GM12878 (cell line): ENCODE measurements around the gene HACE1. TPM values are rescaled to one million over a fixed set of nuclear protein-coding genes. Genes with fewer than 3 reads are reported as not detected.

Experiments
- ATAC-seq: fragments of 200-7000 bp; cut with Tn5 transposase; 3 replicates; pipeline ENCODE4 v1.9.1; 2020; ENCODE audit warnings: mild to moderate bottlenecking, moderate library complexity
- BruUV-seq: library from RNA; stranded (reverse); fragments of 400-500 nt; replicated peaks from 2 replicates; lab custom pipeline; 2021; lab: Mats Ljungman, UMichigan
- CTCF ChIA-PET: fragments of 300-600 bp; sonication (Branson Sonifier 250); formaldehyde crosslinking; extraction: SDS; loops from one replicate; lab custom pipeline; 2021; ENCODE audit warnings: inconsistent platforms; lab: Yijun Ruan, JAX
- POLR2A ChIA-PET: fragments of 350-600 bp; formaldehyde crosslinking; extraction: SDS; loops from one replicate; lab custom pipeline; 2021; ENCODE audit warnings: inconsistent platforms; lab: Charles Lee
- RAD21 ChIA-PET: fragments of 300-600 bp; sonication (Branson Sonifier 250); formaldehyde crosslinking; loops from one replicate; lab custom pipeline; 2023; ENCODE audit warnings: antibody characterized with exemption; ENCODE audit not compliant: unreplicated experiment; lab: Charles Lee
- SMC1A ChIA-PET: fragments of 300-600 bp; sonication (Branson Sonifier 250); formaldehyde crosslinking; loops from one replicate; lab custom pipeline; 2023; ENCODE audit not compliant: unreplicated experiment, uncharacterized antibody; lab: Charles Lee
- DNase-seq: peaks from one replicate; pipeline ENCODE4 v3.0.0-alpha.2; 2011; ENCODE audit warnings: low read depth, low spot score
- FAIRE-seq: peaks from 3 replicates; lab custom pipeline; 2011; peaks lifted over from hg19 to GRCh38; lab: Jason Lieb, UNC
- H2AFZ ChIP-seq: 2 replicates; pipeline ENCODE4 v1.6.0; 2011; ENCODE audit warnings: low read depth, low read length, control low read depth; ENCODE audit not compliant: control insufficient read depth
- H3K27ac ChIP-seq: 2 replicates; pipeline ENCODE4 v1.5.1; 2011; ENCODE audit warnings: control low read depth; ENCODE audit not compliant: control insufficient read depth, insufficient read depth
- H3K27me3 ChIP-seq, 2 experiments: replicated peaks in 1 of 2; 2 replicates each; pipeline versions ENCODE4 v1.6.0 to v1.6.1; 2011; ENCODE audit warnings: low read length in 1 of 2; ENCODE audit not compliant: control insufficient read depth in 2 of 2, insufficient read depth in 2 of 2
- H3K36me3 ChIP-seq, 2 experiments: 2 replicates each; pipeline ENCODE4 v1.5.1; 2011; ENCODE audit warnings: low read length in 1 of 2; ENCODE audit not compliant: control insufficient read depth in 2 of 2, insufficient read depth in 2 of 2
- H3K4me1 ChIP-seq: 2 replicates; pipeline ENCODE4 v1.6.1; 2011; ENCODE audit warnings: mild to moderate bottlenecking, low read length, moderate library complexity, mixed read lengths; ENCODE audit not compliant: control insufficient read depth, insufficient read depth
- H3K4me2 ChIP-seq: 2 replicates; pipeline ENCODE4 v1.6.0; 2011; ENCODE audit warnings: control low read depth; ENCODE audit not compliant: control insufficient read depth, insufficient read depth
- H3K4me3 ChIP-seq: fragments of 200-600 bp; sonication (generic); 2 replicates; pipeline ENCODE4 v1.5.1; 2016
- H3K79me2 ChIP-seq: 2 replicates; pipeline ENCODE4 v1.6.0; 2011; ENCODE audit warnings: low read length; ENCODE audit not compliant: control insufficient read depth, insufficient read depth
- H3K9ac ChIP-seq: 2 replicates; pipeline ENCODE4 v1.8.0; 2011; ENCODE audit warnings: low read length, control low read depth, mixed read lengths; ENCODE audit not compliant: control insufficient read depth, insufficient read depth
- H3K9me3 ChIP-seq: replicated peaks from 3 replicates; pipeline ENCODE4 v1.5.1; 2011; ENCODE audit warnings: mild to moderate bottlenecking, low read length; ENCODE audit not compliant: control insufficient read depth, insufficient read depth
- H4K20me1 ChIP-seq: 2 replicates; pipeline ENCODE4 v1.6.0; 2011; ENCODE audit not compliant: control insufficient read depth, insufficient read depth
- CREB1 ChIP-seq: IDR thresholded peaks from 2 replicates; pipeline ENCODE4 v1.6.1; 2012; ENCODE audit warnings: low read depth, mild to moderate bottlenecking, inconsistent platforms
- EZH2 ChIP-seq: IDR thresholded peaks from 2 replicates; pipeline ENCODE4 v1.6.1; 2012; ENCODE audit warnings: low read depth, mild to moderate bottlenecking, control low read depth, inconsistent platforms, low read length, borderline replicate concordance; ENCODE audit not compliant: control insufficient read depth
- ZNF622 ChIP-seq: fragments of 450-650 bp; IDR thresholded peaks from 2 replicates; pipeline ENCODE4 v1.6.1; 2017; ENCODE audit warnings: mild to moderate bottlenecking, inconsistent platforms
- ZNF687 ChIP-seq: fragments of 450-650 bp; IDR thresholded peaks from 2 replicates; pipeline ENCODE4 v1.6.1; 2017; ENCODE audit warnings: mild to moderate bottlenecking, moderate library complexity
- WGBS: methylation state at CpG from one replicate; pipeline ENCODE4 v1.1.6; 2016; ENCODE audit warnings: low lambda C conversion rate; ENCODE audit not compliant: insufficient replicate concordance, insufficient coverage; ENCODE audit errors: missing lambda C conversion rate; 5-methylcytosine and 5-hydroxymethylcytosine counted together
- in situ Hi-C: fragments of 300-500 bp; cut with MboI; formaldehyde crosslinking; loops from 9 replicates; pipeline ENCODE4 v1.14.3; 2018; ENCODE audit warnings: mixed read lengths
- intact Hi-C: fragments of 100-400 bp; cut with micrococcal nuclease; formaldehyde crosslinking; loops from one replicate; pipeline ENCODE4 v1.14.2; 2022; ENCODE audit not compliant: unreplicated experiment
- polyA plus RNA-seq, 11 experiments: library from polyadenylated mRNA; depleted of rRNA in 4 of 11; unstranded in 6 of 11; stranded (reverse) in 5 of 11; fragments of >200 nt; fragmentation: Nextera tagmentation in 4 of 11; fragmentation: Illumina TruSeq in 1 of 11; extraction: Ambion mirVana in 4 of 11; extraction: Trizol in 1 of 11; gene quantifications; 1 replicate in 1 of 11; 2 replicates in 10 of 11; pipeline versions ENCODE4 v1.2.1 to v1.2.3, GENCODE V29; 2011 to 2016; ENCODE audit warnings: inconsistent platforms in 2 of 11, missing spikeins in 2 of 11, low read depth in 1 of 11
- total RNA-seq, 4 experiments: library from RNA; depleted of rRNA in 3 of 4; stranded (reverse); fragments of >200 nt in 3 of 4; fragmentation: Illumina TruSeq in 1 of 4; extraction: Trizol in 1 of 4; gene quantifications; 2 replicates each; pipeline versions ENCODE4 v1.2.1 to v1.2.3, GENCODE V29; 2013 to 2021

Gene HACE1
- total and polyA plus RNA-seq, 10 of the 15 experiments (the other 5 are each of a cell fraction or from before 2014, with no cell fraction given), result 1.6 to 16.9 (median 5.6) TPM

DNA sequence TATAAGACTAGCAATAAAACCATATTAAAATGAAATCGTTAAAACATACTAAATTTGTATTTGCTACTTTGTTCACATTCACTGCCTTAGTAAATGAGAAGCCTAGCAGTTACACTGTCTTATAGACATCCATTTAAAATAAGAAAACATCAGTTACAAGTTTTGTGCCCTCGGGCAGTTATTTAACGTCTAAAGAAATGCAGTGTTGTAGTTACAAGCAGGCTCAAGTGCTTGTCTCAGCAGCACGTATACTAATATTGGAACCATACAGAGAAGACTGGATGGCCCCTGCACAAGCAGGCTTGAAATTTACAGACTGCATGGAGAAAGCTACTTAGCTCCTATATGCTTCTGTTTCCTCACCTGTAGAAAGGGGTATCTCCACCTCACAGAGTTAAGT, 93.1 kb downstream of the HACE1 start:
- H3K4me2 ChIP-seq, result no peak overlapping the region
- CTCF ChIA-PET, result interaction anchor here (1.1 to 4.5 kb wide), 6 partner anchors 13 to 84 kb away, joined by 3 to 37 read pairs (median 4); no protein-coding TSS in a partner anchor
- in situ Hi-C loops, result no loop called here

More for the DNA sequence above, 93.1 kb downstream of the HACE1 start:
- no peak overlapping the region for H2AFZ ChIP-seq
- ChIA-PET POLR2A (no interaction called here), RAD21 (no interaction called here), SMC1A (interaction anchor here (0.9 to 1.4 kb wide), 2 partner anchors 9 to 23 kb away, joined by 3 to 6 read pairs; no protein-coding TSS in a partner anchor)
- no peaks in the 10 kb centered on the region for H3K27me3 ChIP-seq
- H4K20me1 ChIP-seq, result no peaks in the 10 kb centered on the region
- H3K79me2 ChIP-seq, result no peaks in the 10 kb centered on the region
- FAIRE-seq (no peak), ATAC-seq (no peak), DNase-seq (no peak)
- no TSS peak for BruUV-seq
- H3K36me3 ChIP-seq, result no peaks in the 10 kb centered on the region
- TF ChIP-seq ZNF687, result no peak
- TF ChIP-seq EZH2, result no peak
- TF ChIP-seq ZNF622, result no peak
- no peak for TF ChIP-seq CREB1
- intact Hi-C loops, result no loop called here
- no peaks in the 10 kb centered on the region for H3K4me1 ChIP-seq
- WGBS, result 100% methylated on average over 4 of the region's 4 CpGs
- H3K9me3 ChIP-seq, result no peaks in the 10 kb centered on the region
- H3K4me3 ChIP-seq, result no peak overlapping the region
- no peak overlapping the region for H3K27ac ChIP-seq
- H3K9ac ChIP-seq, result no peak overlapping the region
